Measurements from ENCODE around the gene AMPD2. TPM values are rescaled to one million over a fixed set of nuclear protein-coding genes. Genes with fewer than 3 reads are reported as not detected.
"Not testable (repeated sequence)": the region's sequence is repeated elsewhere in the genome, so short reads cannot be mapped to it uniquely, and the experiment has no call there.

AMPD2 gene
- total and polyA plus RNA-seq, 10 donors, result 25.2 to 193 (median 143) TPM

- no peak for TF ChIP-seq POLR2AphosphoS5 (IDR thresholded peaks at IDR 0.05)
- no peak for TF ChIP-seq POLR2A (IDR thresholded peaks at IDR 0.05)
- TF ChIP-seq CTCF (IDR thresholded peaks at IDR 0.05 in 8 of 11, conservative IDR thresholded peaks at IDR 0.05 in 3 of 11), result no peak
- no peak for DNase-seq
- H3K4me3 ChIP-seq, result no peak overlapping the region
- H3K36me3 ChIP-seq, result peaks cover 0 to 11% (median 2%) of the 10 kb centered on the region in 6 donors
- peaks cover 0 to 21% (median 14%) of the 10 kb centered on the region in 6 donors for H3K4me1 ChIP-seq
- no peak overlapping the region for H3K27ac ChIP-seq
- no peaks in the 10 kb centered on the region for H3K27me3 ChIP-seq (replicated peaks in 1 of 7)
- H3K9me3 ChIP-seq, result no peaks in the 10 kb centered on the region
- WGBS, 5 donors, result 81 to 95% (median 92%) methylated on average over 3 to 5 of the region's 5 CpGs
- intact Hi-C loops (cut with DNase I; ENCODE audit: low total_unique reads), result no loop called here
Observed at GRCh38 chr1:109671067-109671466, 51.4 kb downstream of the AMPD2 start.

GRCh38 chr1:109673861-109674260 lies 54.2 kb downstream of the AMPD2 start:
- H3K27me3 ChIP-seq (replicated peaks in 1 of 7); H3K4me1 ChIP-seq; H3K4me3 ChIP-seq; intact Hi-C loops (cut with DNase I; ENCODE audit: low total_unique reads); H3K9me3 ChIP-seq; DNase-seq; H3K27ac ChIP-seq: not testable (repeated sequence)
- H3K36me3 ChIP-seq, result peaks cover 0 to 11% (median 2%) of the 10 kb centered on the region in 6 donors
- WGBS, 5 donors, result 78 to 96% (median 93%) methylated on average over 2 of the region's 2 CpGs

DNA sequence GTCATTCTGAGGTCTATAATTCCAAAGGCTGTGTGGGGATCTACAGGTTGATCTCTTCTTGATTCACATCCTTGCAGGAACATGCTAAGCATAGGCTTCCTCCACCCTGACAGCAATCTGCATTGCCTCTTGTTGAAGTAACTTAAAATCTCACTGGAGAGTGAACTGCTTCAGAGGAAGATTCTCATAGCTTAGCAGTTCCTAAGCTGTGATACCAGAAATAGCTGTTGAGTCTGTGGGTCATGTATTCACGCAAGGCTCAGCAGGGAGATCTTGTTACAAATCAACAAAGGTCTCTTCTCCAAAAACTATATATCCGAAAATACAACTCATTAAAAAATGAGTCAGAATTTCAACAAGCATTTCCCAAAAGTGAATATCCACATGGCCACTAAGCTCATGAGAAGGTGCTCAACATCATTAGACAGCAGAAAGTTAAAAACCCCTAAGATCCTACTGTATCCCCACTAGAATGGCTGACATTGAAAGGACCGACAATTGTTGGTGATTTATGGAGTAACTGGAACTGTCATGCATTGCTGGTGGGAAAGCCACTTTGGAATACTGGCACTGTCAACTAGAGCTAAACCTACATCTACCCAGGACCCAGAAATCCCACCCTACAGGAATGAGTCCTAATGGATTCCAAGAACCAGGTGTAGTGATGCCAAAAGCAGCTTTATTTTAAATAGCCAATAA lies 57.2 kb downstream of the AMPD2 start:
- DNase-seq; H3K4me3 ChIP-seq; H3K27me3 ChIP-seq (replicated peaks in 1 of 7); H3K9me3 ChIP-seq; H3K4me1 ChIP-seq; H3K27ac ChIP-seq; intact Hi-C loops (cut with DNase I; ENCODE audit: low total_unique reads): not testable (repeated sequence)
- WGBS, 5 donors, result 80 to 95% (median 87%) methylated on average over 3 of the region's 3 CpGs
- peaks cover 0 to 11% (median 2%) of the 10 kb centered on the region in 6 donors for H3K36me3 ChIP-seq

GRCh38 chr1:109677459-109677858 lies 57.8 kb downstream of the AMPD2 start:
- Histone ChIP-seq H3K4me1 (no peaks in the 10 kb centered on the region), H3K27me3 (replicated peaks in 1 of 7) (no peaks in the 10 kb centered on the region), H3K36me3 (peaks cover 0 to 8% (median 2%) of the 10 kb centered on the region in 6 donors), H3K27ac (no peak overlapping the region), H3K4me3 (no peak overlapping the region), H3K9me3 (no peaks in the 10 kb centered on the region)
- TF ChIP-seq POLR2A (IDR thresholded peaks at IDR 0.05), result no peak
- TF ChIP-seq POLR2AphosphoS5 (IDR thresholded peaks at IDR 0.05), result no peak
- WGBS, 5 donors, result 81 to 88% (median 85%) methylated on average over 3 of the region's 3 CpGs
- DNase-seq, result no peak
- intact Hi-C loops (cut with DNase I; ENCODE audit: low total_unique reads), result no loop called here

DNA sequence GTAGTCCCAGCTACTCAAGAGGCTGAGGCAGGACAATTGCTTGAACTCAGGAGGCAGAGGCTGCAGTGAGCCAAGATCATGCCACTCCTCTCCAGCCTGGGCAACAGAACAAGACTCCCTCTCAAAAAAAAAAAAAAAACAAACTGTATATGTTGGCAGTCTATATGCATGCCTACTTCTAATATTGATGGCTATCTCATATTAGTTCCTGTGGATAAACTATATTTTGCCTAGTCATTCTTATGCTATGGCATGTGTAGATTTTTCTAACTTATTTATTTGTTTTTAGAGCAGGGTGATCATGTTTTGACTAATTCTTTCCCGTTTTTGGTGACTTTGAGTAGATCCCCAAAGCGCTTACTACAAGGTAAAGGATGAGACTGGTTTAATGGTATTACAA lies 59.0 kb downstream of the AMPD2 start:
- not testable (repeated sequence) for H3K36me3 ChIP-seq, H3K4me1 ChIP-seq
- WGBS, 5 donors, result 81 to 94% (median 89%) methylated on average over 2 of the region's 2 CpGs

More for the DNA sequence above, 59.0 kb downstream of the AMPD2 start:
- H3K27me3 ChIP-seq (replicated peaks in 1 of 7); H3K27ac ChIP-seq; intact Hi-C loops (cut with DNase I; ENCODE audit: low total_unique reads); H3K4me3 ChIP-seq; H3K9me3 ChIP-seq; DNase-seq: not testable (repeated sequence)

Small RNAs within 50 kb of the gene (small RNA-seq; reads per million reads assigned to genes)
- 0 reads per million in 4 donors for gene RNU6V

Other genes with a start within 250 kb of the AMPD2 start
- 10 to 100 TPM; 33.5 to 63.9 (median 43.6) TPM for gene SORT1, start 221.9 kb upstream of the AMPD2 start, total RNA-seq
- gene SORT1, start 221.9 kb upstream of the AMPD2 start, polyA plus RNA-seq, result 1 to 10 TPM; 2.0 to 6.0 (median 3.5) TPM
- gene PSMA5, start 193.4 kb upstream of the AMPD2 start, total RNA-seq, result 10 to 100 TPM; 29.9 to 87.0 (median 62.2) TPM
- gene PSMA5, start 193.4 kb upstream of the AMPD2 start, polyA plus RNA-seq, result 10 to 100 TPM; 35.8 to 63.9 (median 61.2) TPM
- gene SYPL2, start 153.3 kb upstream of the AMPD2 start, total RNA-seq, result 1 to 10 TPM in 5 of 7 donors, under 1 TPM in 2; 0.46 to 2.5 (median 1.3) TPM
- gene SYPL2, start 153.3 kb upstream of the AMPD2 start, polyA plus RNA-seq, result under 1 TPM; 0.26 to 0.51 (median 0.41) TPM
- gene ATXN7L2, start 135.9 kb upstream of the AMPD2 start, total RNA-seq, result 10 to 100 TPM in 2 of 7 donors, 1 to 10 TPM in 5; 7.9 to 11.9 (median 8.7) TPM
- 10 to 100 TPM in 2 of 3 donors, 1 to 10 TPM in 1; 7.1 to 16.8 (median 12.2) TPM for gene ATXN7L2, start 135.9 kb upstream of the AMPD2 start, polyA plus RNA-seq
- gene CYB561D1, start 125.7 kb upstream of the AMPD2 start, total RNA-seq, result 10 to 100 TPM in 6 of 7 donors, 1 to 10 TPM in 1; 8.6 to 17.6 (median 13.7) TPM
- 1 to 10 TPM; 4.5 to 8.0 (median 6.0) TPM for gene CYB561D1, start 125.7 kb upstream of the AMPD2 start, polyA plus RNA-seq
- 1 to 10 TPM; 3.7 to 8.5 (median 6.0) TPM for gene AMIGO1, start 110.1 kb upstream of the AMPD2 start, total RNA-seq
- gene AMIGO1, start 110.1 kb upstream of the AMPD2 start, polyA plus RNA-seq, result under 1 TPM; 0.57 to 0.99 (median 0.67) TPM
- not detected for gene GPR61, start 80.0 kb upstream of the AMPD2 start, total RNA-seq
- gene GPR61, start 80.0 kb upstream of the AMPD2 start, polyA plus RNA-seq, result not detected
- gene GNAI3, start 71.2 kb upstream of the AMPD2 start, total RNA-seq, result 10 to 100 TPM in 4 of 7 donors, 1 to 10 TPM in 3; 7.4 to 11.4 (median 10.4) TPM
- gene GNAI3, start 71.2 kb upstream of the AMPD2 start, polyA plus RNA-seq, result 1 to 10 TPM; 1.8 to 3.3 (median 2.7) TPM
- gene GNAT2, start 221 bp upstream of the AMPD2 start, total RNA-seq, result under 1 TPM in 2 of 7 donors, not detected in 5; 0.59 to 0.92 TPM
- gene GNAT2, start 221 bp upstream of the AMPD2 start, polyA plus RNA-seq, result under 1 TPM in 1 of 3 donors, not detected in 2; 0.08 TPM
- gene GSTM4, start 36.3 kb downstream of the AMPD2 start, total RNA-seq, result 10 to 100 TPM; 23.4 to 53.8 (median 33.8) TPM
- 10 to 100 TPM; 14.8 to 37.8 (median 16.5) TPM for gene GSTM4, start 36.3 kb downstream of the AMPD2 start, polyA plus RNA-seq
- 100 to 1,000 TPM in 1 of 7 donors, 10 to 100 TPM in 6; 34.8 to 100 (median 52.2) TPM for gene GSTM2, start 48.2 kb downstream of the AMPD2 start, total RNA-seq
- 10 to 100 TPM; 26.2 to 80.9 (median 67.9) TPM for gene GSTM2, start 48.2 kb downstream of the AMPD2 start, polyA plus RNA-seq
- 10 to 100 TPM in 4 of 7 donors, not detected in 3; 40.8 to 98.6 (median 65.9) TPM for gene GSTM1, start 68.0 kb downstream of the AMPD2 start, total RNA-seq
- 10 to 100 TPM in 2 of 3 donors, under 1 TPM in 1; 0.47 to 74.4 (median 41.6) TPM for gene GSTM1, start 68.0 kb downstream of the AMPD2 start, polyA plus RNA-seq
- gene GSTM5, start 92.4 kb downstream of the AMPD2 start, total RNA-seq, result 10 to 100 TPM in 1 of 7 donors, 1 to 10 TPM in 6; 1.4 to 13.1 (median 3.7) TPM
- gene GSTM5, start 92.4 kb downstream of the AMPD2 start, polyA plus RNA-seq, result 1 to 10 TPM; 2.8 to 4.2 (median 3.4) TPM
- 10 to 100 TPM in 6 of 7 donors, 1 to 10 TPM in 1; 8.9 to 42.4 (median 21.9) TPM for gene GSTM3, start 121.2 kb downstream of the AMPD2 start, total RNA-seq
- 10 to 100 TPM; 11.2 to 44.0 (median 16.9) TPM for gene GSTM3, start 121.2 kb downstream of the AMPD2 start, polyA plus RNA-seq
- gene EPS8L3, start 144.1 kb downstream of the AMPD2 start, total RNA-seq, result 1 to 10 TPM in 1 of 7 donors, not detected in 6; 1.2 TPM
- gene EPS8L3, start 144.1 kb downstream of the AMPD2 start, polyA plus RNA-seq, result not detected

Data from spleen (tissue), 11 donors.